HG03196 (cell line): ENCODE measurements around the gene SIGLEC11.
"Not testable (repeated sequence)": the region's sequence is repeated elsewhere in the genome, so short reads cannot be mapped to it uniquely, and the experiment has no call there.

Source experiments
- ATAC-seq: cut with Tn5 transposase; IDR thresholded peaks from one replicate; pipeline ENCODE4 v1.9.1; 2021; ENCODE audit not compliant: unreplicated experiment

Gene SIGLEC11

DNA sequence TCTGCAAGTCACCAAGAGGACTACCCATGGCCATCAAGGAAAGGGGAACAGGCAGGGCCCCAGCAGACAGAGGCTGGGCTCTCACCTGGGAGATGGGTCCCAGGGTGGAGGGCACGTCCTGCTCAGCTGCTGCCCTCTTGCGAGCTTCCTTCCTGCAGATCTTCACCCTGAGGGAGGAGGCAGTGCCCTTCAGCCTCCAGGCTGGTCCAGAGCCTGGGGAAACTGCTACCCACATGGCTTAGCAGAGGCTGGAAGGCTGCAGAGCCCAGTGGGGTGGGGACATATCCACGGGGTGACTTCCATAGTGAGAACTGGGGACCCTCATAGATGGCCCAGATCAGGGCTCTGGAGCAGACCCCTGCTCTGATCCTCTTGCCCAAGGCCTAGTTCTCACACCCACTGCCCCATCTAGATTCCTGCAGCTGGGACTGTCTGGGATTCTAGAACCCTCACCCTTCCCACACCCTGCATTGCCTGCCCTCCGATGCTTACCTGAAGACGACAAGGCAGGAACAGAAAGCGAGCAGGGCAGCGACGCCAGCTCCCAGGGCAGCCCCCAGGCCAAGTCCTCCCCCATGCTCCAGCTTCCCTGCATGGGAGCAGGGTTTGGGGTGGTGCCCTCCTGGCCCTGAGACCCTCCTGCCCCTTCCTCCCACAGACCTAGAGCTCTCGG lies 9.0 kb downstream of the SIGLEC11 start:
- no peak for ATAC-seq

- no peak for ATAC-seq
Observed at GRCh38 chr19:49950956-49951526, 9.9 kb downstream of the SIGLEC11 start.

DNA sequence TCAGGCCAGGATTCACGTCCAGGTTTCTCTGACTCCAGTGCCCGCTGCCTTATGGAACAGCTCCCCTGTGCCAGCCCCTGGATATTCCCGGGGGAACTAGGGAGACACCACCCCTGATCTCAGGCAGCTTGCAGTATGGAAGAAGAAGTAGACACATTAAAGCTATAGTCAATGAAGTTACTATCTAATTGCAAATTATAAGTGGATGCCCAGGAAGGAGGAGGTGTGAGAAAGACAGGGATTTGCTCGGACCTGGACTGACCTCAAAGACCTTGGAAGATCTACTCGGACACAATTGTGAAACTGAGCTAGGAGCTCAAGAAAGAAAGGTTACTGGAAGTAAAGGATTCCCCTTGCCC lies 10.4 kb downstream of the SIGLEC11 start:
- no peak for ATAC-seq

DNA sequence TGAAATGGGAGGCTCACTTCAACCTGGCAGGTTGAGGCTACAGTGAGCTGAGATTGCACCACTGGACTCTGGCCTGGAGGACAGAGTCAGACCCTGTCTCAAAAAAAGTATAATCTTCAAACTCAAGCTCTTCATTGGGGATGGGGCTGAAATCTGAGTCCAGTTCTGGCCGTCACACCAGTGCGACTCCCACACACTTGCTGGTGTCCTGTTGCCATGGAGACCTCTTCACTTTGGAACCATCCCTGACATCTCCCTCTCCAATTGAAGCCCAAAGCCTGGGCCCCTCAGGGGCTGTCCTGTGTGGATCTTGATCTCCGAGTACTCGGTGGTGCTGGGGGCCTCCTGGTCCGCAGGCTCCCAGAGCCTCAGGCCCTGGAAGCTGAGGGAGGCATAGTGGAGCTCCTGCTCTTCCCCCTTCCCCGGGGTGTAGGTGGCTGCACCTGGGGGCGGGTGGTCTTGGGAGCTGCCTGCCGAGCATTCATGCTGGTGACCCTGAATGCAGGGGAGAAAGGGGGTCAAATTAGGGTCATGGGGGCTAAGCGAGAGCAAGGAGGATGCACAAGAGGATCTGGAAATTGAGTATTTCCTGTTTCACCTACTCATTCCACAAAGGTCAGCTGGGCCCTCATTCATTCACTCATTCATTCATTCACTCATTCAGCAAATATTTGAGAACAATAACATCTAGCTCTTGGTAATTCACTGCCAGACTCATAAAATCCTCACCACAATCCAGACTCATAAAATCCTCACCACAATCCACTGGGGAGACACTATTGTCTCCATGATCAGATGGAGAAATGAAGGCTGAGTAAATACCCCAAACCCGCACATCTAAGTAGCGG lies 11.0 kb downstream of the SIGLEC11 start:
- no peak for ATAC-seq

DNA sequence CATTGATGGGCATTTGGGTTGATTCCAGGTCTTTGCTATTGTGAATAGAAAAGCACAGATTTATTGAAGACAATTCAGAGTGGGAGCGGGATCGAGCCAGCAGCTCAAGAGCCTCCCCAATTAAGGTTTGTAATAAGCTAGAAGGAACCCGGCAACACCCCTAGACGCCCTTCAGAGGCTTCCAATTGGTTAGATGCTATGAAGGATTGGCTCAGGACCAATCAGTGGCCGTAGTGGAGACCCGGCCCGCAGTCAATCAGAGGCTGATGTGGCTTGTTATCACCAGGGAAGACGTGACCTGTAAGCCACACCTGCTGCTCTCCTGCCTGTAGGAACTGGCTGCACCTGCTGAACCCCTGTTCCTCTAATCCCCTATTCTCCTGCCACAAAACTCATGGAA lies 14.6 kb downstream of the SIGLEC11 start:
- ATAC-seq = no peak

DNA sequence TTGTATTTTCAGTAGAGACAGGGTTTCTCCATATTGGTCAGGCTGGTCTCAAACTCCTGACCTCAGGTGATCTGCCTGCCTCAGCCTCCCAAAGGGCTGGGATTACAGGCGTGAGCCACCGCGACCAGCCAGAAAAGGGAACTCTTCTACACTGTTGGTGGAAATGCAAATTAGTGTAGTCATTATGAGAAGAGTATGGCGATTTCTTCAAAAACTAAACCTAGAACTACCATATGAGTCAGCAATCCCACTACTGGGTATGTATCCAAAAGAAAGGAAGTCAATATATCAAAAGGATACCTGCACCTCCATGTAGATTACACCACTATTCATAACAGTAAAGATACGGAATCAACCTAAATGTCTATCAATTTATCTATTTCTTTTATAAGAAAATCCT lies 16.4 kb downstream of the SIGLEC11 start:
- ATAC-seq = not testable (repeated sequence)

DNA sequence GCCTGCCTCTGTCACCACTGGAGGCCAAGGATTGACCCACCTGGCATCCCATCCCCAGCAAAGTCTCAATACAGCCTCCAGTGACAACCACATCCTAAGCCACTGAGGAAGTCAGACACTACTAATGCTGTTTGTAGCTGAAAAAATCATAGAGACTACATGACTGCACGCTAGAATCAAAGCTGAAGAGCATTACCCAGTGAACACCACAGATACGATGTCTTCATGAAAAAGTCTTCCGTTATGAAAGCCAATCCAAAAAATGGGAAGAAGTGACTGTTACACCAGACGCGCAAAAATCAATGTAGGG lies 20.5 kb downstream of the SIGLEC11 start:
- ATAC-seq = no peak

DNA sequence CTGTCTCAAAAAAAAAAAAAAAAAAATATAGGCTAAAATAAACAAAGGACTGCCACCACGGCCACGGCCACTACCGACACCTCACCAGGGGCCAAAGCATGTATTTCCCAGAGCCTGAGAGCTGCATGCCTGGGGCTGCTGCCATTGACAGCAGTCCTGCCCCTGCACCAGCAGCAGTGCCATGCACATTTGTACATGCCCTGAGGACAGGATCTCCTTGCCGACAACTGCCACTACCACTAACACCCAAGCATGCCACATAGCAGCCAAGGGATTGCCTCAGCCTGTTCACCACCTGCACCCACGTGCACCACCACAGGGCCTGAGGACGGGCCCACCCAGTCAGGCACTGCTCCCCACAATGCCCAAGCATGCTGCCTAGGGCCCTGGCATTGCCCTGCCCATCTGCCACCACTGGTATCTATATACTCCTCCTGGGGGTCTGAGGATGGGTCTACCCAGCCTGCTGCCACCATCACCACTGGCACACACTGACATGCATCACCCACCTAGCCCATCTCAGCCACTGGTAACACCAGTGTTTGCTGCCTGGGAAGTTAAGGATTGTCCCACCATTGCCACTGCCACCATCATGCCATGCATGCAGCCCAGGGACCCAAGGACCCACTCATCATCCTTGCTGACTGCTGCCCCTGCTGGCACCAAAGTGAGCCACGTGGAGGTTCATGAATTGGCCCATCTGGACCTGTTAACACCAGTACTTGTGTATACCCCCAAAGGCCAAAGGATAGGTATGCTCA lies 21.1 kb downstream of the SIGLEC11 start:
- ATAC-seq = no peak

GRCh38 chr19:49938662-49939061 lies 22.3 kb downstream of the SIGLEC11 start:
- no peak for ATAC-seq

DNA sequence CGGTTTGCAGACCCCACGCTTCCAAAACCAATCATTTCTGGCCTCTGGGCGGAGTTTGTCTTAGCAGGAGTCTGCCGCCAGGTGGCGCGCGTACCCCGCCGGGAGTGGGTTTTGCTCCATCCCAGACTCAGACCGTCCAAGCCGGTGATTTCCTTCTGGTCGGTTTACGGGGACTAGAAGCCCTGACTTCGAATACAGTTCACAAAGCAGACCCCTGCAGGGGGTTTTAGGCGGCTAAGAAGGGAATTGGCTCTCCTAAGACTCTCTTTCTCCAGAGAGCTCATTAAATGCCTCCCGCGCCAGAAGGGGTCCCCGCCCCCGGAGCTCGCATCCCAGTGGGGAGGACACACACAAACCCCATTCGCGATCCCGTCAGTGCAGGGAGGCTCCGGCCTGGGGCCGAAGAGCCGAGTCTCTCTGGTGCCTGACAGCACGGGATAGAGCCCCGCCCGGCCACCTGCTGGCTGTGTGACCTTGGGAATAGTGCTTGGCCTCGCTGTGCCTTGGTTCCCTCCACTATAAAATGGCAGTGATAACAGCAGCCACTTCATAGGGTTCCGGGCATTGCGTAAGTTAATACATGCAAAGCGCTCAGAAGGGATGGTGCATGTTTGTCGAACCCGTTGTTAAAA lies 23.1 kb downstream of the SIGLEC11 start:
- no peak for ATAC-seq

- no peak for ATAC-seq
Observed at GRCh38 chr19:49936549-49936948, 24.4 kb downstream of the SIGLEC11 start.

GRCh38 chr19:49933643-49934042 lies 27.3 kb downstream of the SIGLEC11 start:
- ATAC-seq = no peak

- no peak for ATAC-seq
Observed at GRCh38 chr19:49932731-49933131, 28.2 kb downstream of the SIGLEC11 start.

- no peak for ATAC-seq
Observed at GRCh38 chr19:49932041-49932451, 28.9 kb downstream of the SIGLEC11 start.

- ATAC-seq = no peak
Observed at GRCh38 chr19:49931293-49932040, 29.5 kb downstream of the SIGLEC11 start.

DNA sequence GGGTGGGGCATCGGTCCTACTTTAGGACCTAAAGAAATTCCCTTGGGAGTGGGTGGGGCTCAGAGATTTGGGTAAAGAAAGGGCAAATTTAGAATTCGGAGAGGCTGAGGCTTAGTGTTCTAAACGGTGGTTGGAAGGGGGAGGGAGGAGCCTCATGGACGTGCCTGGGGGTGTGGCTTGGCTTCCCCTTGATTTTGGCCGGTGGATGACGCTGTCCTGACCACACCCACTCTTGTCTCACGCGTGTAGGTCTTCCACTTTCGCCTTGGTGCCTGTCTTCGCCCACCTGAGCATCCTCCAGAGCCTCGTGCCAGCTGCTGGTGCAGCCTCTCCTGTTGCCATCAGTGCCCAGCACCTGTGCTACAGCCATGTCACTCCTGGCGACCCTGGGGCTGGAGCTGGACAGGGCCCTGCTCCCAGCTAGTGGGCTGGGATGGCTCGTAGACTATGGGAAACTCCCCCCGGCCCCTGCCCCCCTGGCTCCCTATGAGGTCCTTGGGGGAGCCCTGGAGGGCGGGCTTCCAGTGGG lies 30.4 kb downstream of the SIGLEC11 start:
- ATAC-seq = no peak

DNA sequence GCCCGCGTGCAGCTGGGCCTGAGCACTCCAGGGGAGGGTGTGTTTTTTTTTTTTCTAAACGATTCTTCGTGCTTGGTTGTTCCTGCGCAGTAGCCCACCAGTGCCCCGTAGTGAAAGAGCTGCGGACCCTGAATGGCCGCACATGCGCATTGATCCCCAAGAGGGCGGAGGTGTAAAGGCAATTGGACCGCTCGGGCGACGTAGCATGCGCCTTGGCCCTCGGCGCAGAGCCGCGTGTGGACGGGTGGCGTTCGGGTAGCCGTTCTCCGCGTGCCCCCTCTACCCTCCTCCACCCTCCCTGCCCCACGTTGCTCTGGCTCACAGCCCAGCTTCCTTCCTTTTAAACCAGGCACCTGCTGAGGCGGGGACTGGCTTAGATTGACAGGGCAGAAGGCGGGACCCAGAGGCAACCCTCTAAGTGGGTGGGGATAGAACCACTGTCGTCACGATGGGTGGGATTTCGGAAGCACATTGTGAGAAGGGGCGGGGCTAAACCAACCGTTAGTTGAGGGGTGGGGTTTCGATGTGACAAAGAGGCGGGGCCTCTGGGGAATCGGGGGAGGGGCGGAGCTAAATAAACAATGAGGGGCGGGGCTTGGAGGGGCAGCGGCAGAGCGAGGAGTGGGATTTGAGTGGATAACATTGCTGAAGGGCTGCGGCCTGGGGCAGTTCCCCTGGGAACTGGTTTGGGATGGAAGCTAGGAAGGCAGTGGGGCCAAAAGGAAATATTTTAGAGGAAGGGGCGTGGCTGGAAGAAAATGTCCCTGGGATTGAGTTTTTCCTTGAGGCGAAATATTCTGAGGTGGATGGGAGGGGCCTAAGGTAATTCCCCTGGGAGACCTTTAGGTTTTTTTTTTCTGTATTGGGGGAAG lies 31.1 kb downstream of the SIGLEC11 start:
- ATAC-seq = peak; percentile 65

GRCh38 chr19:49929121-49929610 lies 31.8 kb downstream of the SIGLEC11 start, which contains the start of the genes ATF5 and NUP62:
TSS of gene ATF5 (plus strand) at chr19:49929205. CDS start at chr19:49930851, 1,646 bp downstream.
TSS of gene NUP62 (minus strand) at chr19:49929504. CDS start at chr19:49909807, 19,697 bp downstream.
- ATAC-seq = peak; percentile 49
